ENCODE results near the gene EVL. TPM values are rescaled to one million over a fixed set of nuclear protein-coding genes. Genes with fewer than 3 reads are reported as not detected.
A peak's percentile ranks its signal among the peaks of the same experiment; 100 is the strongest.

Gene EVL
- total RNA-seq, 3 donors from 2014 or later = 32.0 to 42.8 (median 36.0) TPM

DNA sequence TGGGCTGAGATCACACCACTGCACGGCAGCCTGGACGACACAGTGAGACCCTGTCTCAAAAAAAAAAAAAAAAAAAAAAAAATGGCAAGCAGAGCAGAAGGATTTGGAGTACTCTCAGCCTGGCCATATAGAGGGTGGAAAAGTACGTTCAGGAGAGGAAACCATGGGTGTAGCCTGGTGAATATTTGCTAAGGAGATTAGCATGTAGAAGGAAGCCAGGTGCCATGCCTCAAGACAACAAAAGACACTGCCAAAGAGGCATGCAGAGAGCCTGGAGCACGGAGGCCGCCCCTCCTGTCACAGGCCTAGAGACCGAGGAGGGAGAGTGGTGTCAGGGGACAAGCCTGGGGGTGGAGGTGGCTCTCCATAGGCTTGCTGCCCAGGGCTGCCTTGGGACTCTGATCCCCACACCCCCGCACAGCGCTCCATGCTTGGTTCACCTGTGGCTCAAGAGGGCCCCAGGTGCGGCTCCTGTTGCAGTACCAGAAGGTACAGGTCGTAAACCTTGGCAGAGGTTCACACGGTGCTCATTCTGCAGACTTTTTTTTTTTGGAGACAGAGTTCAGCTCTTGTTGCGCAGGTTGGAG lies 122.1 kb downstream of the EVL start:
- Histone ChIP-seq H3K4me1 (ENCODE audit: low read depth) (peaks cover 12% of the 10 kb centered on the region), H3K36me3 (ENCODE audit: low read depth) (no peaks in the 10 kb centered on the region), H3K9me3 (no peaks in the 10 kb centered on the region), H3K4me3 (no peak overlapping the region)
- ATAC-seq = peak; percentile 92
- peak; percentile 53 to 79 (median 64) for DNase-seq
- TF ChIP-seq, protein P1, sequence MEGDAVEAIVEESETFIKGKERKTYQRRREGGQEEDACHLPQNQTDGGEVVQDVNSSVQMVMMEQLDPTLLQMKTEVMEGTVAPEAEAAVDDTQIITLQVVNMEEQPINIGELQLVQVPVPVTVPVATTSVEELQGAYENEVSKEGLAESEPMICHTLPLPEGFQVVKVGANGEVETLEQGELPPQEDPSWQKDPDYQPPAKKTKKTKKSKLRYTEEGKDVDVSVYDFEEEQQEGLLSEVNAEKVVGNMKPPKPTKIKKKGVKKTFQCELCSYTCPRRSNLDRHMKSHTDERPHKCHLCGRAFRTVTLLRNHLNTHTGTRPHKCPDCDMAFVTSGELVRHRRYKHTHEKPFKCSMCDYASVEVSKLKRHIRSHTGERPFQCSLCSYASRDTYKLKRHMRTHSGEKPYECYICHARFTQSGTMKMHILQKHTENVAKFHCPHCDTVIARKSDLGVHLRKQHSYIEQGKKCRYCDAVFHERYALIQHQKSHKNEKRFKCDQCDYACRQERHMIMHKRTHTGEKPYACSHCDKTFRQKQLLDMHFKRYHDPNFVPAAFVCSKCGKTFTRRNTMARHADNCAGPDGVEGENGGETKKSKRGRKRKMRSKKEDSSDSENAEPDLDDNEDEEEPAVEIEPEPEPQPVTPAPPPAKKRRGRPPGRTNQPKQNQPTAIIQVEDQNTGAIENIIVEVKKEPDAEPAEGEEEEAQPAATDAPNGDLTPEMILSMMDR (IDR thresholded peaks at IDR 0.05) = no peak
- intact Hi-C loops (cut with DNase I, micrococcal nuclease) = loop anchor here in 1 of 2 donors (10.0 kb wide), 1 partner anchor 203 kb away; no protein-coding TSS in a partner anchor

GRCh38 chr14:100188392-100189030 lies 123.3 kb downstream of the EVL start:
- intact Hi-C loops (cut with DNase I, micrococcal nuclease) = loop anchor here in 1 of 2 donors (10.0 kb wide), 1 partner anchor 204 kb away; no protein-coding TSS in a partner anchor
- Histone ChIP-seq H3K9me3 (no peaks in the 10 kb centered on the region), H3K4me1 (ENCODE audit: low read depth) (peaks cover 19% of the 10 kb centered on the region), H3K4me3 (no peak overlapping the region), H3K36me3 (ENCODE audit: low read depth) (peaks cover 4% of the 10 kb centered on the region)
- no peak for ATAC-seq
- no peak for DNase-seq
- TF ChIP-seq, protein P1 (IDR thresholded peaks at IDR 0.05) = no peak

- Histone ChIP-seq H3K4me1 (ENCODE audit: low read depth) (peaks cover 19% of the 10 kb centered on the region), H3K9me3 (no peaks in the 10 kb centered on the region), H3K4me3 (no peak overlapping the region), H3K36me3 (ENCODE audit: low read depth) (peaks cover 4% of the 10 kb centered on the region)
- intact Hi-C loops (cut with DNase I, micrococcal nuclease) = loop anchor here in 1 of 2 donors (5.0 kb wide), 1 partner anchor 208 kb away; no protein-coding TSS in a partner anchor
- TF ChIP-seq, protein P1 (IDR thresholded peaks at IDR 0.05) = no peak
- ATAC-seq (no peak), DNase-seq (no peak)
Measured at GRCh38 chr14:100190126-100190525, 124.9 kb downstream of the EVL start.

- DNase-seq = no peak
- H3K36me3 ChIP-seq (ENCODE audit: low read depth) = peaks cover 4% of the 10 kb centered on the region
- intact Hi-C loops (cut with DNase I, micrococcal nuclease) = loop anchor here in 1 of 2 donors (5.0 kb wide), 1 partner anchor 209 kb away; no protein-coding TSS in a partner anchor
- H3K9me3 ChIP-seq = no peaks in the 10 kb centered on the region
- TF ChIP-seq, protein P1 (IDR thresholded peaks at IDR 0.05) = no peak
- no peak overlapping the region for H3K4me3 ChIP-seq
- no peak for ATAC-seq
- H3K4me1 ChIP-seq (ENCODE audit: low read depth) = peaks cover 19% of the 10 kb centered on the region
Measured at GRCh38 chr14:100191584-100192249, 126.5 kb downstream of the EVL start.

- DNase-seq (peak; percentile 31 to 71 (median 62)), ATAC-seq (no peak)
- Histone ChIP-seq H3K4me1 (ENCODE audit: low read depth) (peaks cover 19% of the 10 kb centered on the region), H3K9me3 (no peaks in the 10 kb centered on the region), H3K4me3 (no peak overlapping the region), H3K36me3 (ENCODE audit: low read depth) (peaks cover 4% of the 10 kb centered on the region)
- TF ChIP-seq, protein P1 (IDR thresholded peaks at IDR 0.05) = no peak
- intact Hi-C loops (cut with DNase I, micrococcal nuclease) = loop anchor here in 1 of 2 donors (5.0 kb wide), 1 partner anchor 210 kb away; no protein-coding TSS in a partner anchor
Measured at GRCh38 chr14:100192250-100192671, 127.0 kb downstream of the EVL start.
